GM19395 (cell line): ENCODE results near the gene ZBTB26.
"Not testable (repeated sequence)": the region's sequence is repeated elsewhere in the genome, so short reads cannot be mapped to it uniquely, and the experiment has no call there.

Source experiments
- ATAC-seq: cut with Tn5 transposase; IDR thresholded peaks from one replicate; pipeline ENCODE4 v1.9.1; 2021; ENCODE audit warnings: mild to moderate bottlenecking, moderate library complexity; ENCODE audit not compliant: unreplicated experiment

Gene ZBTB26

DNA sequence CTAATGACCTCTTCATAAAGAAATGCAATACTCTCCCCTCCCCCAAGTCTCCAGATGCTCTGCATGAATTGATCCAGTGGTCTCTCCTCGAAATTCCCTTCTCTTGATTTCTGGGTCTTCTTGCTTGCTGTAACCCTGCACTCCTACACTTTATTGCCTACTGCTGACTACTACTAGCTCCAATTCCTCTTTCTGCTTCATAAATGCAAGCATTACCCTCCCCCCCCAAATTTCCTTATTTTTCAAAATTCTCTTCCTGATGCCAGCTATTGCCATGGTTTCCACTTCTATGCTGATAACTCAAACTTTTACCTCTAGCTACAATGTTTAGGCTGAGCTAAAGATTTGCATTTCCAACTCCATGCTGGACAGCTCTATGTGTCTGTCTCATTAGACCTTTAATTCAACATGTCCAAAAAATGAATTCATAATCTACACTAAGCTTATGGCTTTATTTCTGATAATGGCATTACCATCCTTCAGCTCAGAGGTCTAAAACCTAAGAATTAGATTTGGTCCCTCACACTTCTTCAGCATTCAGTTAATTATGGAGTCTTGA lies 1.4 kb downstream of the ZBTB26 start:
- no peak for ATAC-seq

DNA sequence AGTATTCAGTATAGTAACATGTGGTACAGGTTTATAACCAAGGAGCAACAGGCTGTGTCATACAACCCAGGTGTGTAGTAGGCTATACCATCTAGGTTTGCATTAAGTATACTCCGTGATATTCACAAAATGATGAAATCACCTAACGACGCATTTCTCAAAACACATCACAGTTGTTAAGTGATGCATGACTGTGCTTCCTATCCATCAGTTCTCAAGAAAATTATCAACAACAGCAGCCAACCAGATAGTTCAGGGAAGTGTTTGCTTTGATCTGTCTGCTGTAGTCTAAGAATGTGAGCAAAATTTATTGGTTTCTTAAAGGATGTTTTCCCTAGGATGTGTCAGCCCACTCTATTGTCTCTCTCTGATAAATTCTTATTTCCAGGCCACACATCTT lies 7.4 kb downstream of the ZBTB26 start:
- no peak for ATAC-seq

DNA sequence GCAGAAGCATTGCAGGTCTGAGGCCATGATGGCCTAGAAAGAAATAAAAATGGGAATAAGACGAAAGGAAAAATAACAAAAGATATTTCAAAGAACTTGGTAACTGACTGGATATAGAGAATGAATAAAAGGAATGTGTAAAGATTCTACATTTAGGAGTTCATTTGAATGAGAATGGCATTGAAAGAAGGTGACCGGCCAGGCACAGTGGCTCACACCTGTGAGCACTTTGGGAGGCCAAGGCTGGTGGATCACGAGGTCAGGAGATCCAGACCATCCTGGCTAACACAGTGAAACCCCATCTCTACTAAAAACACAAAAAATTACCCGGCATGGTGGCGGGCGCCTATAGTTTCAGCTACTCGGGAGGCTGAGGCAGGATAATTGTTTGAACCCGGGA lies 8.6 kb downstream of the ZBTB26 start:
- no peak for ATAC-seq

DNA sequence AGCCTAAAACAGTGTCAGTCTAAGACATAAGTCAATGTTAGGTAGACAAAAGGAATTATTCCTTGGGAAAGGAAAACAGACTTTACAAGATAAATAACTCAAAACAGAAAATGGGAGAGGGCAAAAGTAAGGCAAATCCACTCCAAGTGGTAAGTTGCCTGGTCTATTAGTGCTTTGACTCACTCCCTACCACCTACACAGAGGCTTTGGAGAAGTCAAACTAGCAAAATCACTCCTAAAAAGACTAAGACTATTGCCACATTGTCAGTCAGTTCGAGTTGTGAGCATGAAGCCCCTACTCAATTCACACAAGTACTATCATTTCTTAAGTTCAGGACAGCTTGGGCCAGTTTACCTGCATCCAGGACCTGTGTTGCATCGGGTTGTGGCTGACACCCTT lies 13.0 kb downstream of the ZBTB26 start:
- no peak for ATAC-seq

DNA sequence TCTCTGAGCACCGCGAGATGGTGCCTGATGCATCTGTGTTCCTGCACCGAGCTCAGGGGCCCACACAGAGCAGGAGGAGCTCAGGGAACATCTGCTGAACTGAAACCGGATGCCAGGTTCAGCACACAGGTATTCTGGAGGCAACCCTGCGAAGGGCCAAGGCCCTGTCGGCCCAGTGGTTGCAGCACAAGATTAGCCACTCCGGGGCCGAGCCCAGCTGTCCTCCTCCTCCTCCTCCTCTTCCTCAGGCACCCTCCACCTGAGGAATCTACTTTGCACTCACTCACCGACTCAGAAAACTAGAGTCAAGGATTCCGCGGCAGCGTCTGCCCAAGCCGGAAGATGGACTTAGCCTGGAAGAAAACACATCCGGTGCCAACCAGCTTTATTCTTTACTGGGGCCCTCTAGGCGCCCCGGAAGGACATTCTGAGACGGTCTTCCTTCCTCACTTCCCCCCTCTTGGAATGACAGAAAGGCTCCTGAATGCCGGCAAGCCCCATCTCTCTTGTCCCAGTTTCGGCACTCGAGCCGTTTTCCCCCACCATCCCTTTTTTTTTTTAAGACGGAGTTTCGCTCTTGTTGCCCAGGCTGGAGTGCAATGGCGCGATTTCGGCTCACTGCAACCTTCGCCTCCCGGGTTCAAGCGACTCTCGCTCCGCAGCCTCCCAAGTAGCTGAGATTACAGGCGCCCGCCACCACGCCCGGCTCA lies 18.2 kb downstream of the ZBTB26 start, which contains the start of gene ZBTB6:
Gene ZBTB6, minus strand, starts transcription at position 360 of the 710 bp plus-strand sequence. CDS start 1,251 bp downstream, outside the sequence.
- ATAC-seq = peak; percentile 99

DNA sequence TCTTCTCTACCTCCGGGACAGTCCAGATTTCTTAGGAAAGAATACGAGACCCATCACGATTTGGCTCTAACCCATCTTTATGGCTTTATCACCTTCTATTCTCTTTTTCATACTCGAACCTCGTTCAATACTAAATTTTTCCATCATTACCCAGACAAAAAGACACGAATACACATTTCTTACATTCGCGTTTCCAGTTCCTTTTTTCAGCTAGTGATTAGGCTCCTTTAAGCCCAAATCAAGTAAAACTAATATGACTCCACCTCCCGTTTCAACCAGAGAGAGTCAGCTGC lies 18.7 kb downstream of the ZBTB26 start:
- no peak for ATAC-seq

DNA sequence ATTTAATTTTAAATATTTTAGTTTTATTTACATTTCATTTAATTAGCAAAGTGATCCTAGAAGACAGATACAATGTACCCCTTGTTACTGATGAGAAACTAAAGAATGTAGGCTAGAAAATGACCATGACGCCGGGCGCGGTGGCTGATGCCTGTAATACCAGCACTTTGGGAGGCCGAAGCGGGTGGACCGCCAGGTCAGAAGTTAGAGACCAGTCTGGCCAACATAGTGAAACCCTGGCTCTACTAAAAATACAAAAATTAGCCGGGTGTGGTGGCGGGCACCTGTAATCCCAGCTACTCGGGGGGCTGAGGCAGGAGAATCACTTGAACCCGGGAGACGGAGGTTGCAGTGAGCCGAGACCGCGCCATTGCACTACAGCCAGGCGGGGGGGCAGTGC lies 25.2 kb downstream of the ZBTB26 start:
- ATAC-seq = not testable (repeated sequence)

DNA sequence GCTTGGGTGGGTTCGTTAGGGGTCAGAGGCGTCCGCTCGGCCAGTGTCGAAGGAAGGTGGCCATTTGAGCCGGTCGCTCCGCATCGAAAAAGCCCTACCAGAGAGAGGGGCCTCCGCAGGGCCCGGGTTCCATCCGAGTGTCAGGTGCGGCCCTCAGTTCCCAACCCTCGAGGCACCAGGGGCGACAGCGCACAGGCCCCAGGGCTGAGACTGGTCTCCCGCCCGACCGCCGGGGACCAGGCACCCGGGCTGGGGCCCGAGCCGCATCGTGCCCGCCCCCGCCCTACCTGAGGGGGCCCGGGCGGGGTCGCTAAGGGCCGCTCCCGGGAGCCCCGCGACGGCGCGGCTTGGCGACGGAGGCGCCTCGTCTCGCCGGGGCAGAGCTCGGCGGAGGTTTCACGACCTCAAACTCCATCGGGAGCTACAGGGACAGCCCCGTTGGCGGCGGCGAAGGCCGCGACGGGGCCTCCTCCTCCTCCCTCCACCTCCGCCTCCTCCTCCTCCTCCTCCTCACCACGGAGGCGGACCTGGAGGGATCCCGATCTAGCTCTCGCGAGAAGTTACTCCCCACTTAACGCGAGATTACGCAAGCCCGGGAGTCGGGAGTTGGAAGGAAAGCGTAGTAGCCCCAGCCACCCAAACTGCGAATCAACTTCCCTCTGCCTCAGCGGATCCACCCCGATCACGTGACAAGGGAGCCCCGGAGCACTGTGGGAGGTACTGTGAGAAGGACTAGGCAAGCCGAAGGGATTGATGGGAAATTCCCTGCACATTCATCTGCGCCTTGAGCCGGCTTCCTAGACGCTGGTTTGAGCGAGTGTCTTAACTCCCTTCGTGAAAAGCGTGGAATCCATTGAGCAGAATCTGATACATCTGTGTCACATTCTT lies 26.2 kb downstream of the ZBTB26 start, which contains the start of gene RC3H2:
Gene RC3H2, minus strand, starts transcription at position 537 of the 888 bp plus-strand sequence. CDS start 7,850 bp downstream, outside the sequence.
- peak; percentile 85 for ATAC-seq

DNA sequence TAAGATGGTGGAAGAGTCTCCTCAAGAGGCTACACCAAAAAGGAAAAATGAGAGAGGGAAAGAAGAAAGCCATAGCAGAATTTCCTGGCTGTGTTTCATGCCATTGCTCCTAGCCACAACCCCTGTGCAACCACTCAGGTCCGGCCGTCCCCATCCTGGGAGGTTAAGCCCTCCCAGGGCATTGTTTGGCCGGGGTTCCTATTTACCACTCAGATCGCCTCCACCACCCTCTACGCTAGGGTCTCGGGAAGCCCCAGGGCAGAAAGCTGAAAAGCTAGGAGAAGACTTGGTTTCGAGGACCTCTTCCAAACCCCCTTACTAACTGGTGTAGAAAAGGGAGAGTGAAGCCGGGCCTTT lies 26.9 kb downstream of the ZBTB26 start:
- ATAC-seq = peak; percentile 27

DNA sequence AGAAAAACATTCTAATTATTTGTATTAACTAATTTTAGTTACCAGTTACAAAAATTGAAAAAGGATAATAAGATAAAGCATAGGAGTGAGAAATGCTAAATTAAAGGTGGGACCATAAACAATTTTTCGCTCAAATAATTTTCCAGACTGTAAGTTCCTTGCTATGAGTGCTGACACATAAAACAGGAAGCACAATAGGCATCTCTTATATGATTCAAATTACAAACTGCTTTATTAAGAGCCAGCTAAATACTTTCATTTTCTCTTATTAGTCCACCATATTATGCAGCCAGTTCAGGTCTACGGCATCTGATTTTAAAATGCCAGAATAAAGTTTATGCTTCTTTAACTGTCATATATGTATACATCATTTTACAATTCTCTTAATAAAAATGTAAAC lies 30.5 kb downstream of the ZBTB26 start:
- ATAC-seq = no peak

DNA sequence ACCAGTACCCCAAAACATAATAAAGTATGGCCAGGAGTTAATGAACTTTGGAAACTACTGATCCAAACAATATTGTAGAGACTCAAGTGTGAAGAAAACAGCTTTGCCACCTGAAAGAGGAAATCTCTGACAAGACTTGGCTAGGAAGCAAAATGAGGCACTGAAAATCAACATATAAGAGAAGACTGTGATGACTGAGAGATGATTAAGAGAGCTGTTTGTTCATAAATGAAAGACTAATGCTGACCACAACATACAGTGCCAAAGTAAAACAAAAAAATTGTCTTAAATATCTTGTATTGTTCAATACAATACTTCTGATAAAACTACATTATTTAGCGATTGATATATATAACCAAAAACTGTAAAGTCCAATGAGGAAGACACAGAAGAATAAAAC lies 33.3 kb downstream of the ZBTB26 start:
- no peak for ATAC-seq

DNA sequence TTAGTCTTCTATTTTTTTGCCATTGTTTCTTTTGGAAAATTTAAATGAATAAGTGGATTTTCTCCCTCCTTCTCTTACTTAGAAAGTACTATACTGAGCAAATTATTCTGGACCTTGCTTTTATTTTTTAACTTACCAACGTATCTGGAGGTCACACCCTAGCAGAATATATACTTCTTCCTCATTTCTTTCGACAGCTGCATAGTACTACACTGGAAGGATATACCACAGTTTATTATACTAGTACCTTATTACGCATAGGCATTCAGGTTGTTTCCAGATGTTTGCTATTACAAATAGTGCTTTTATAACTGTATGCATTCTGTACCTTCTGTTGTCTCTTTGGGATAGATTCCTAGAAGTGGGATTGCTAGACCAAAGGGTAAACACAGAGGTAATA lies 42.8 kb downstream of the ZBTB26 start:
- no peak for ATAC-seq

DNA sequence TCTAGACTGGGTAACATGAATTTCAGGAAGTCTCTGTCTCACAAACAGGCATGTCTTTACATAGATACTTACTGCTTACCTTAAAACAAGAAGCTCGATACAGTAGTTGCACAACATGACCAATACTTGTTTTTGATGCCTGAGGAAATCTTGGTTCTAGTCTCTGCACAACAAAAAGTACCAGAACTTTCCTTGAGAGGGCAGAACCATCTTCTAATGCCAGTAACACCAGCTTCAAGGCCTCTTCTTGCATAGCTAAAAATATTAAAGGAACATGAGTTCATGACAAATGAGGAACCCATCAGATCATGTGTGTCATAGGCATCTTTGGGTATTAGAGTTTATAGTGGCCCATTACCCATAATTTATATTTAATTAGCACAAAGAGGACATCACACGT lies 48.2 kb downstream of the ZBTB26 start:
- ATAC-seq = no peak

DNA sequence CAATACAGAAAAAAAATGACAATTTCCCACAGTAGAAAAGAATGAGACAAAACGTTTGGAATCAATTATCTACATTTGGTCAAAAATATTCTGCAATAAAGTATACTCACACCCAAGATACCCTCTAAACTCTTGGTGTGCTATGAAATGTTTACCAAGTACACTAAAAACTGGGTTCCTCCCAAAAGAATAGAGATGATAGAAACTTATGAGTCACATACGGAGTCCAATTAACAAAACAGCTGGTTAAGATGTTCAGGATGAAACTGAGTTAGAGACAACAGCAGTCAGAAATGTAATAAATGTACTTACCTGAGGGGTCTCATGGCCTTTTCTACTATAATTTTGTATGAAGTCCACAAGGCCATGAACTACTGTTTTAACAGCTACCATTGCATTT lies 51.9 kb downstream of the ZBTB26 start:
- ATAC-seq = no peak

DNA sequence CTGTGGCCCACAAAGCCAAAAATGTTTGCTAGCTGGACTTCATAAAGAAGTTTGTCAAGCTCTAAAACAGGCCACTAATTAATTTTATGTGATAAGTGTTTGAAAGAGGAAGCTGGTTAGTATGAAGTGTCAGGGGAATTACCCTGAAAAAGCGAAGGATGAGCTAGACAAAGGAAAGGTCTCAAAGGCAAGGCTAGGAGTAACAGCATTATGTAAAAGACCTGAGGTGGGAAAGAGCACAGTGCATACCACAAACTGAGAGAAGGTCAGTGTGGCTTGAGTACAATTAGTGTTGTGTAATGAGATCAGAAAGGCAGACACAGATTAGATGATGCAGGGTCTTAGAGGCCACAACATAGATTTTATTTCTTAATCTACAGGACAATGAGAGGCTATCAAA lies 55.8 kb downstream of the ZBTB26 start:
- no peak for ATAC-seq

DNA sequence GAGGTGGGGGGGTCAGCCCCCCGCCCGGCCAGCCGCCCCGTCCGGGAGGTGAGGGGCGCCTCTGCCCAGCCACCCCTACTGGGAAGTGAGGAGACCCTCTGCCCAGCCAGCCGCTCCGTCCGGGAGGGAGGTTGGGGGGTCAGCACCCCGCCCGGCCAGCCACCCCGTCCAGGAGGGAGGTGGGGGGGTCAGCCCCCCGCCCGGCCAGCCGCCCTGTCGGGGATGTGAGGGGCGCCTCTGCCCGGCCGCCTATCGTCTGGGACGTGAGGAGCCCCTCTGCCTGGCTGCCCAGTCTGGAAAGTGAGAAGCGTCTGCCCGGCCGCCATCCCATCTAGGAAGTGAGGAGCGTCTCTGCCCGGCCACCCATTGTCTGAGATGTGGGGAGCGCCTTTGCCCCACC lies 64.0 kb downstream of the ZBTB26 start:
- ATAC-seq = not testable (repeated sequence)

DNA sequence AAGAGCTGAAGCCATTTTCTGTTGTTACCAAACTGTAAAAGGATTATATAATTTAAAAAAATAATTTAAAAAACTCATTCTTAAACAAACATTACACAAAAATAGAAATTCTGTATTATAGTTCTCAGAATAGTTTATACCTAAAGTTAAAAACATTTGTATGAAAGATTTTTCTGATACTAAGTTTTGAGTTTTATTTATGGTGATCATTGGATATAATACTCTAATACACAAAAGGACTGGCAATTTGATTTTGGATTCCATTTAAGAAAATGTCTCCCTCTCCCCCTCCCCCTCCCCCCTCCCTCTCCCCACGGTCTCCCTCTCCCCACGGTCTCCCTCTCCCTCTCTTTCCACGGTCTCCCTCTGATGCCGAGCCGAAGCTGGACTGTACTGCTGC lies 65.2 kb downstream of the ZBTB26 start:
- ATAC-seq = no peak
